ENCODE measurements around the gene TRMT1L. TPM values are rescaled to one million over a fixed set of nuclear protein-coding genes. Genes with fewer than 3 reads are reported as not detected.

The TRMT1L gene
- total RNA-seq, 4 donors from 2014 or later: 9.9 to 18.2 (median 11.9) TPM

- no peak for TF ChIP-seq CTCF (IDR thresholded peaks at IDR 0.05)
- no peak for TF ChIP-seq POLR2A (IDR thresholded peaks at IDR 0.05)
- 93 to 95% methylated on average over 1 of the region's 1 CpG for WGBS, 2 donors
- no peak for DNase-seq (ENCODE audit: low spot score in 2 of 2)
- intact Hi-C loops (cut with DNase I; ENCODE audit: low total_unique reads): no loop called here
- no peak overlapping the region for H3K4me3 ChIP-seq (ENCODE audit: low read depth, poor library complexity, severe bottlenecking)
These were observed 18.7 kb downstream of the TRMT1L start for GRCh38 chr1:185137896-185138545.

- intact Hi-C loops (cut with DNase I; ENCODE audit: low total_unique reads): no loop called here
- 96 to 97% methylated on average over 1 of the region's 1 CpG for WGBS, 2 donors
- H3K4me3 ChIP-seq (ENCODE audit: low read depth, poor library complexity, severe bottlenecking): no peak overlapping the region
- no peak for TF ChIP-seq POLR2A (IDR thresholded peaks at IDR 0.05)
- TF ChIP-seq CTCF (IDR thresholded peaks at IDR 0.05): no peak
- no peak for DNase-seq (ENCODE audit: low spot score in 2 of 2)
These were observed 24.2 kb downstream of the TRMT1L start for GRCh38 chr1:185132534-185132933.

- H3K4me3 ChIP-seq (ENCODE audit: low read depth, poor library complexity, severe bottlenecking): no peak overlapping the region
- intact Hi-C loops (cut with DNase I; ENCODE audit: low total_unique reads): no loop called here
- TF ChIP-seq POLR2A (IDR thresholded peaks at IDR 0.05): no peak
- no peak for TF ChIP-seq CTCF (IDR thresholded peaks at IDR 0.05)
- 85 to 86% methylated on average over 2 of the region's 2 CpGs for WGBS, 2 donors
- no peak for DNase-seq (ENCODE audit: low spot score in 2 of 2)
These were observed 27.0 kb downstream of the TRMT1L start for GRCh38 chr1:185129708-185130107.

GRCh38 chr1:185112356-185112755 is 44.4 kb downstream of the TRMT1L start:
- H3K4me3 ChIP-seq (ENCODE audit: low read depth, poor library complexity, severe bottlenecking): no peak overlapping the region
- no peak for TF ChIP-seq CTCF (IDR thresholded peaks at IDR 0.05)
- TF ChIP-seq POLR2A (IDR thresholded peaks at IDR 0.05): no peak
- DNase-seq (ENCODE audit: low spot score in 2 of 2): no peak
- WGBS, 2 donors: 77 to 83% methylated on average over 2 of the region's 2 CpGs
- intact Hi-C loops (cut with DNase I; ENCODE audit: low total_unique reads): no loop called here

GRCh38 chr1:185111873-185112272 is 44.9 kb downstream of the TRMT1L start:
- no peak for TF ChIP-seq POLR2A (IDR thresholded peaks at IDR 0.05)
- no peak for TF ChIP-seq CTCF (IDR thresholded peaks at IDR 0.05)
- no peak for DNase-seq (ENCODE audit: low spot score in 2 of 2)
- intact Hi-C loops (cut with DNase I; ENCODE audit: low total_unique reads): no loop called here

GRCh38 chr1:185110145-185110544 is 46.6 kb downstream of the TRMT1L start:
- intact Hi-C loops (cut with DNase I; ENCODE audit: low total_unique reads): no loop called here
- DNase-seq (ENCODE audit: low spot score in 2 of 2): no peak
- H3K4me3 ChIP-seq (ENCODE audit: low read depth, poor library complexity, severe bottlenecking): no peak overlapping the region
- TF ChIP-seq POLR2A (IDR thresholded peaks at IDR 0.05) (no peak), CTCF (IDR thresholded peaks at IDR 0.05) (no peak)

More at GRCh38 chr1:185111873-185112272, 44.9 kb downstream of the TRMT1L start:
- H3K4me3 ChIP-seq (ENCODE audit: low read depth, poor library complexity, severe bottlenecking): no peak overlapping the region
